ENCODE results near the gene HOXA6. TPM values are rescaled to one million over a fixed set of nuclear protein-coding genes. Genes with fewer than 3 reads are reported as not detected.

HOXA6 gene
- total and polyA plus RNA-seq, 2 donors (not counting 3 experiments of a cell fraction or from before 2014, with no cell fraction given), result 10.0 to 20.7 TPM

GRCh38 chr7:27173511-27173955 lies 26.0 kb upstream of the HOXA6 start:
- ChIA-PET POLR2A (interaction anchor here (1.0 to 1.2 kb wide), 2 partner anchors 11 to 12 kb away, joined by 3 to 5 read pairs; partner anchors contain the start of gene HOXA11), CTCF (interaction anchor here (0.9 to 8.0 kb wide), 7 partner anchors 11 to 28 kb away, joined by 3 to 81 read pairs (median 6); partner anchors contain the start of genes HOXA11, HOXA3 and HOXA7)
- no TSS peak for BruUV-seq (replicated peaks)
- peak overlapping the region; percentile 96 for H3K27ac ChIP-seq (ENCODE audit: insufficient read depth, low read depth, low read length)
- H3K36me3 ChIP-seq (ENCODE audit: control insufficient read depth in 2 of 2, extremely low read depth in 1 of 2, insufficient read depth in 2 of 2, low read length in 2 of 2), result no peaks in the 10 kb centered on the region
- H2AFZ ChIP-seq (ENCODE audit: low read depth, low read length), result no peak overlapping the region
- intact Hi-C loops (cut with micrococcal nuclease), result no loop called here
- no peaks in the 10 kb centered on the region for H3K27me3 ChIP-seq (ENCODE audit: control insufficient read depth in 2 of 2, insufficient read depth in 2 of 2, low read length in 2 of 2)
- TF ChIP-seq CTCF (IDR thresholded peaks at IDR 0.05; ENCODE audit: extremely low read depth in 1 of 2, insufficient read depth in 1 of 2, low read depth in 1 of 2, low read length in 2 of 2), result no peak
- no peak for TF ChIP-seq GATA2 (IDR thresholded peaks at IDR 0.05; ENCODE audit: insufficient read depth, insufficient read length, low read depth, low read length)
- TF ChIP-seq EZH2 (IDR thresholded peaks at IDR 0.05; ENCODE audit: borderline replicate concordance, low read depth, low read length, severe bottlenecking), result no peak
- no peak for TF ChIP-seq JUN (IDR thresholded peaks at IDR 0.05; ENCODE audit: borderline replicate concordance, insufficient read depth, insufficient read length, low read depth)
- TF ChIP-seq MYC (IDR thresholded peaks at IDR 0.05; ENCODE audit: low read depth, low read length), result no peak
- no peak for TF ChIP-seq POLR2A (IDR thresholded peaks at IDR 0.05; ENCODE audit: low read depth, low read length)
- TF ChIP-seq POLR2AphosphoS5 (IDR thresholded peaks at IDR 0.05; ENCODE audit: insufficient read depth, low read depth, low read length), result no peak
- no peak for TF ChIP-seq FOS (IDR thresholded peaks at IDR 0.05; ENCODE audit: borderline replicate concordance, insufficient read depth, low read length)
- no peak for TF ChIP-seq MAX (IDR thresholded peaks at IDR 0.05; ENCODE audit: insufficient read depth, insufficient read length)
- no peaks in the 10 kb centered on the region for H3K9me1 ChIP-seq (replicated peaks; ENCODE audit: control insufficient read depth, extremely low read depth, insufficient read depth, low read length)
- H3K4me1 ChIP-seq (ENCODE audit: control insufficient read depth, extremely low read depth, insufficient read depth, low read length), result peaks cover 61% of the 10 kb centered on the region
- H3K79me2 ChIP-seq (ENCODE audit: control insufficient read depth, insufficient read depth, low read length), result peaks cover 100% of the 10 kb centered on the region
- peak; percentile 26 for DNase-seq (ENCODE audit: low read depth, low spot score)
- no peak for FAIRE-seq
- dilution Hi-C loops (cut with MboI; ENCODE audit: extremely low pct_ligation_motif_present, low sequenced_read_pairs), result loop anchor here (25.0 kb wide), 1 partner anchor 986 kb away; no protein-coding TSS in a partner anchor
- H3K9ac ChIP-seq (replicated peaks; ENCODE audit: extremely low read depth, insufficient read depth, low read length), result peak overlapping the region; percentile 91
- H4K20me1 ChIP-seq (replicated peaks; ENCODE audit: control insufficient read depth, extremely low read depth, insufficient read depth, low read length), result no peaks in the 10 kb centered on the region
- peak overlapping the region; percentile 35 to 88 (median 59) for H3K4me3 ChIP-seq (replicated peaks in 1 of 3; ENCODE audit: insufficient read depth in 1 of 3, low read depth in 1 of 3, low read length in 3 of 3)
- peak overlapping the region; percentile 98 for H3K4me2 ChIP-seq (ENCODE audit: insufficient read depth, low read length)
- H3K9me3 ChIP-seq (replicated peaks; ENCODE audit: control insufficient read depth, insufficient read depth, low read length), result no peaks in the 10 kb centered on the region

Measured in endothelial cell of umbilical vein (primary cell).